HepG2 (cell line): Measurements from ENCODE around the gene LAPTM4A. TPM values are rescaled to one million over a fixed set of nuclear protein-coding genes. Genes with fewer than 3 reads are reported as not detected.
A peak's percentile ranks its signal among the peaks of the same experiment; 100 is the strongest.

Source experiments
- CBX2 ChIP-seq, 2 experiments: fragments of 200-600 bp in 1 of 2; sonication (generic); formaldehyde crosslinking in 1 of 2; IDR thresholded peaks; 2 replicates each; pipeline versions ENCODE4 v1.7.0 to v1.8.1; 2018 to 2022; ENCODE audit warnings: low read depth in 2 of 2, low read length in 1 of 2, mild to moderate bottlenecking in 1 of 2, missing genetic modification reagents in 1 of 2
- KAT8 ChIP-seq: IDR thresholded peaks from 2 replicates; pipeline ENCODE4 v1.6.1; 2016; ENCODE audit warnings: missing genetic modification reagents, missing compliant biosample characterization
- MAFK ChIP-seq, 2 experiments: IDR thresholded peaks in 1 of 2; conservative IDR thresholded peaks in 1 of 2; 2 replicates each; pipeline ENCODE4 v1.6.1; 2011; ENCODE audit warnings: improper control_type of control experiment in 2 of 2, low read length in 2 of 2
- NFIB ChIP-seq: sonication (generic); formaldehyde crosslinking; IDR thresholded peaks from 2 replicates; pipeline ENCODE4 v1.9.0; 2021; ENCODE audit warnings: missing genetic modification reagents, mild to moderate bottlenecking, borderline replicate concordance
- RARG ChIP-seq: sonication (generic); formaldehyde crosslinking; IDR thresholded peaks from 2 replicates; pipeline ENCODE4 v1.4.0; 2020; ENCODE audit warnings: low read depth, mild to moderate bottlenecking, missing genetic modification reagents
- RBM39 ChIP-seq: fragments of 200-400 bp; formaldehyde crosslinking; IDR thresholded peaks from one replicate; pipeline ENCODE4 v1.6.1; 2018; ENCODE audit warnings: antibody characterized with exemption, mild to moderate bottlenecking, low read depth, low read length; ENCODE audit not compliant: poor library complexity, severe bottlenecking
- SMYD3 ChIP-seq: sonication (generic); formaldehyde crosslinking; IDR thresholded peaks from 2 replicates; pipeline ENCODE4 v1.8.1; 2023; ENCODE audit warnings: mild to moderate bottlenecking, missing genetic modification reagents
- SUZ12 ChIP-seq: fragments of 150-350 bp; IDR thresholded peaks from 2 replicates; pipeline ENCODE4 v1.6.1; 2014; ENCODE audit warnings: low read depth, low read length
- ZKSCAN1 ChIP-seq: fragments of 150-350 bp; IDR thresholded peaks from 2 replicates; pipeline ENCODE4 v1.6.1; 2014; ENCODE audit warnings: low read length
- ZMYM3 ChIP-seq: sonication (generic); formaldehyde crosslinking; IDR thresholded peaks from 2 replicates; pipeline ENCODE4 v1.5.1; 2020; ENCODE audit warnings: mild to moderate bottlenecking, missing genetic modification reagents
- ZNF282 ChIP-seq: fragments of 450-650 bp; IDR thresholded peaks from 2 replicates; pipeline ENCODE4 v1.6.1; 2018; ENCODE audit not compliant: partially characterized antibody
- ZNF562 ChIP-seq: sonication (generic); formaldehyde crosslinking; IDR thresholded peaks from 2 replicates; pipeline ENCODE4 v1.8.0; 2022; ENCODE audit warnings: missing genetic modification reagents, borderline replicate concordance
- ZNF644 ChIP-seq: IDR thresholded peaks from 2 replicates; pipeline ENCODE4 v1.6.1; 2016; ENCODE audit warnings: low read depth
- polyA plus RNA-seq, 8 experiments: library from polyadenylated mRNA; depleted of rRNA in 3 of 8; stranded (reverse) in 7 of 8; unstranded in 1 of 8; fragments of >200 nt; fragmentation: Illumina TruSeq in 4 of 8; extraction: Trizol in 4 of 8; gene quantifications; 2 replicates each; pipeline versions ENCODE4 v1.2.1 to v1.2.3, GENCODE V29; 2011 to 2016; ENCODE audit warnings: low read depth in 4 of 8, missing spikeins in 1 of 8, mixed read lengths in 1 of 8; ENCODE audit not compliant: insufficient read depth in 1 of 8
- total RNA-seq, 5 experiments: library from RNA; depleted of rRNA; stranded (reverse); fragments of >200 nt; fragmentation: Illumina TruSeq; extraction: Trizol; gene quantifications; 2 replicates each; pipeline ENCODE4 v1.2.3, GENCODE V29; 2016; ENCODE audit warnings: low read depth in 1 of 5
- TF ChIP-seq, protein P1 (sequence below): sonication (generic); formaldehyde crosslinking; IDR thresholded peaks from 2 replicates; pipeline ENCODE4 v1.5.1; 2020; ENCODE audit warnings: missing genetic modification reagents, mild to moderate bottlenecking, borderline replicate concordance
- TF ChIP-seq, protein P2 (sequence below): sonication (generic); formaldehyde crosslinking; IDR thresholded peaks from 2 replicates; pipeline ENCODE4 v1.5.0; 2020; ENCODE audit warnings: missing genetic modification reagents
- TF ChIP-seq, protein P3 (sequence below): sonication (generic); formaldehyde crosslinking; IDR thresholded peaks from 2 replicates; pipeline ENCODE4 v1.4.0; 2020; ENCODE audit warnings: missing genetic modification reagents
- TF ChIP-seq, protein P4 (sequence below): sonication (generic); formaldehyde crosslinking; IDR thresholded peaks from 2 replicates; pipeline ENCODE4 v1.5.1; 2020; ENCODE audit warnings: mild to moderate bottlenecking, missing genetic modification reagents
- TF ChIP-seq, protein P5 (sequence below): sonication (generic); formaldehyde crosslinking; IDR thresholded peaks from 2 replicates; pipeline ENCODE4 v1.5.0; 2020; ENCODE audit warnings: mild to moderate bottlenecking, missing genetic modification reagents

LAPTM4A gene
- total and polyA plus RNA-seq, 2 of the 13 experiments (the other 11 are each of a cell fraction or from before 2014, with no cell fraction given) = 116 to 558 TPM

DNA sequence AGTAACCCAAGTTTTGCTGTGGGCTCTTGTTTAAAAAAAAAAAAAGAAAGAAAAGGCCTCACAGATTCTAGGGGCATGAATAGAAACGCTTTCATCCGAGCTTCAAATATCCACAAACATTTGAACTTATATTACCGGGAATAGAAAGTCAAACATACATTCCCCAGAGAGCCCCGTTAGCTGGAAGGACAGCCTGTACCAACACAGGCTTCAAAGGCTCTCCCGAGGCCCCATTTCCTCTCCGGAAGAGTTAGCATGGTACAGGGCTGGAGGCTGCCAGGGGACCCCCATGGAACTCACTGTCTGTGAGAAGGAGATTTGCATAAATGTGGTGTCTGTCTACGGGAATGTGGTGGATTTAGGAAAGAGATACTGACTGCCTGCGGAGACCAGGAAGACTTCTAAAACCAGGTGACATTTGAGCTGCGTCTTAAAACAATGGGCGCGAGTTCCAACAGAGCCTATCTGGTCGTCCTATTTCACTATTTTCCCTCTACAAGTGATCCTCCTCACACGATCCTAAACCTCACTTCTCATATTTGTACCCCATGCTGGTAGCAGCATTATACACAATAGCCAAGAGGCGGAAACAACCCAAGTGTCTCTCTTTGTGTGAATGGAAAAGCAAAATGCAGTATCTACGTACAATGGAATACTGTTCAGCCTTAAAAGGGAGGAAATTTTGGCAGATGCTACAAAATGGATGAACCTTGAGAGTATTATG is 38.1 kb downstream of the LAPTM4A start (continued):
- TF ChIP-seq, protein P1, sequence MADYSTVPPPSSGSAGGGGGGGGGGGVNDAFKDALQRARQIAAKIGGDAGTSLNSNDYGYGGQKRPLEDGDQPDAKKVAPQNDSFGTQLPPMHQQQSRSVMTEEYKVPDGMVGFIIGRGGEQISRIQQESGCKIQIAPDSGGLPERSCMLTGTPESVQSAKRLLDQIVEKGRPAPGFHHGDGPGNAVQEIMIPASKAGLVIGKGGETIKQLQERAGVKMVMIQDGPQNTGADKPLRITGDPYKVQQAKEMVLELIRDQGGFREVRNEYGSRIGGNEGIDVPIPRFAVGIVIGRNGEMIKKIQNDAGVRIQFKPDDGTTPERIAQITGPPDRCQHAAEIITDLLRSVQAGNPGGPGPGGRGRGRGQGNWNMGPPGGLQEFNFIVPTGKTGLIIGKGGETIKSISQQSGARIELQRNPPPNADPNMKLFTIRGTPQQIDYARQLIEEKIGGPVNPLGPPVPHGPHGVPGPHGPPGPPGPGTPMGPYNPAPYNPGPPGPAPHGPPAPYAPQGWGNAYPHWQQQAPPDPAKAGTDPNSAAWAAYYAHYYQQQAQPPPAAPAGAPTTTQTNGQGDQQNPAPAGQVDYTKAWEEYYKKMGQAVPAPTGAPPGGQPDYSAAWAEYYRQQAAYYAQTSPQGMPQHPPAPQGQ (CRISPR knock-in tag) = no peak
- TF ChIP-seq, protein P2, sequence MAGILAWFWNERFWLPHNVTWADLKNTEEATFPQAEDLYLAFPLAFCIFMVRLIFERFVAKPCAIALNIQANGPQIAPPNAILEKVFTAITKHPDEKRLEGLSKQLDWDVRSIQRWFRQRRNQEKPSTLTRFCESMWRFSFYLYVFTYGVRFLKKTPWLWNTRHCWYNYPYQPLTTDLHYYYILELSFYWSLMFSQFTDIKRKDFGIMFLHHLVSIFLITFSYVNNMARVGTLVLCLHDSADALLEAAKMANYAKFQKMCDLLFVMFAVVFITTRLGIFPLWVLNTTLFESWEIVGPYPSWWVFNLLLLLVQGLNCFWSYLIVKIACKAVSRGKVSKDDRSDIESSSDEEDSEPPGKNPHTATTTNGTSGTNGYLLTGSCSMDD = no peak
- TF ChIP-seq CBX2 (IDR thresholded peaks at IDR 0.05; ENCODE audit: low read depth, low read length) (no peak), CBX2 (CRISPR knock-in tag; IDR thresholded peaks at IDR 0.05; ENCODE audit: low read depth) (no peak), SUZ12 (no peak), ZNF282 (no peak), NFIB (CRISPR knock-in tag) (no peak), SMYD3 (CRISPR knock-in tag) (no peak), RARG (CRISPR knock-in tag) (no peak), MAFK (conservative IDR thresholded peaks at IDR 0.05 in 1 of 2, IDR thresholded peaks at IDR 0.05 in 1 of 2; ENCODE audit: low read length in 2 of 2) (no peak), ZNF562 (CRISPR knock-in tag) (no peak), KAT8 (CRISPR knock-in tag) (no peak), RBM39 (no peak), ZMYM3 (CRISPR knock-in tag) (no peak), ZNF644 (CRISPR knock-in tag) (no peak), ZKSCAN1 (no peak)
- TF ChIP-seq, protein P3, sequence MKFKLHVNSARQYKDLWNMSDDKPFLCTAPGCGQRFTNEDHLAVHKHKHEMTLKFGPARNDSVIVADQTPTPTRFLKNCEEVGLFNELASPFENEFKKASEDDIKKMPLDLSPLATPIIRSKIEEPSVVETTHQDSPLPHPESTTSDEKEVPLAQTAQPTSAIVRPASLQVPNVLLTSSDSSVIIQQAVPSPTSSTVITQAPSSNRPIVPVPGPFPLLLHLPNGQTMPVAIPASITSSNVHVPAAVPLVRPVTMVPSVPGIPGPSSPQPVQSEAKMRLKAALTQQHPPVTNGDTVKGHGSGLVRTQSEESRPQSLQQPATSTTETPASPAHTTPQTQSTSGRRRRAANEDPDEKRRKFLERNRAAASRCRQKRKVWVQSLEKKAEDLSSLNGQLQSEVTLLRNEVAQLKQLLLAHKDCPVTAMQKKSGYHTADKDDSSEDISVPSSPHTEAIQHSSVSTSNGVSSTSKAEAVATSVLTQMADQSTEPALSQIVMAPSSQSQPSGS (CRISPR knock-in tag) = no peak
- TF ChIP-seq, protein P4, sequence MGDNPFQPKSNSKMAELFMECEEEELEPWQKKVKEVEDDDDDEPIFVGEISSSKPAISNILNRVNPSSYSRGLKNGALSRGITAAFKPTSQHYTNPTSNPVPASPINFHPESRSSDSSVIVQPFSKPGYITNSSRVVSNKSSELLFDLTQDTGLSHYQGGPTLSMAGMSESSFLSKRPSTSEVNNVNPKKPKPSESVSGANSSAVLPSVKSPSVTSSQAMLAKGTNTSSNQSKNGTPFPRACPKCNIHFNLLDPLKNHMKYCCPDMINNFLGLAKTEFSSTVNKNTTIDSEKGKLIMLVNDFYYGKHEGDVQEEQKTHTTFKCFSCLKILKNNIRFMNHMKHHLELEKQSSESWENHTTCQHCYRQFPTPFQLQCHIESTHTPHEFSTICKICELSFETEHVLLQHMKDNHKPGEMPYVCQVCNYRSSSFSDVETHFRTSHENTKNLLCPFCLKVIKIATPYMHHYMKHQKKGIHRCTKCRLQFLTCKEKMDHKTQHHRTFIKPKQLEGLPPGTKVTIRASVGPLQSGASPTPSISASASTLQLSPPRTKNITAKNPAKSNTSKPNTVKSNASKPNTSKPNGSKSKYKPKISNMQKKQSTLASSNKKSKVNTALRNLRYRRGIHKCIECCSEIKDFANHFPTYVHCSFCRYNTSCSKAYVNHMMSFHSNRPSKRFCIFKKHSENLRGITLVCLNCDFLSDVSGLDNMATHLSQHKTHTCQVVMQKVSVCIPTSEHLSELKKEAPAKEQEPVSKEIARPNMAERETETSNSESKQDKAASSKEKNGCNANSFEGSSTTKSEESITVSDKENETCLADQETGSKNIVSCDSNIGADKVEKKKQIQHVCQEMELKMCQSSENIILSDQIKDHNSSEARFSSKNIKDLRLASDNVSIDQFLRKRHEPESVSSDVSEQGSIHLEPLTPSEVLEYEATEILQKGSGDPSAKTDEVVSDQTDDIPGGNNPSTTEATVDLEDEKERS (CRISPR knock-in tag) = peak; percentile 71; the same call in 1 of the 2 replicates
- TF ChIP-seq, protein P5, sequence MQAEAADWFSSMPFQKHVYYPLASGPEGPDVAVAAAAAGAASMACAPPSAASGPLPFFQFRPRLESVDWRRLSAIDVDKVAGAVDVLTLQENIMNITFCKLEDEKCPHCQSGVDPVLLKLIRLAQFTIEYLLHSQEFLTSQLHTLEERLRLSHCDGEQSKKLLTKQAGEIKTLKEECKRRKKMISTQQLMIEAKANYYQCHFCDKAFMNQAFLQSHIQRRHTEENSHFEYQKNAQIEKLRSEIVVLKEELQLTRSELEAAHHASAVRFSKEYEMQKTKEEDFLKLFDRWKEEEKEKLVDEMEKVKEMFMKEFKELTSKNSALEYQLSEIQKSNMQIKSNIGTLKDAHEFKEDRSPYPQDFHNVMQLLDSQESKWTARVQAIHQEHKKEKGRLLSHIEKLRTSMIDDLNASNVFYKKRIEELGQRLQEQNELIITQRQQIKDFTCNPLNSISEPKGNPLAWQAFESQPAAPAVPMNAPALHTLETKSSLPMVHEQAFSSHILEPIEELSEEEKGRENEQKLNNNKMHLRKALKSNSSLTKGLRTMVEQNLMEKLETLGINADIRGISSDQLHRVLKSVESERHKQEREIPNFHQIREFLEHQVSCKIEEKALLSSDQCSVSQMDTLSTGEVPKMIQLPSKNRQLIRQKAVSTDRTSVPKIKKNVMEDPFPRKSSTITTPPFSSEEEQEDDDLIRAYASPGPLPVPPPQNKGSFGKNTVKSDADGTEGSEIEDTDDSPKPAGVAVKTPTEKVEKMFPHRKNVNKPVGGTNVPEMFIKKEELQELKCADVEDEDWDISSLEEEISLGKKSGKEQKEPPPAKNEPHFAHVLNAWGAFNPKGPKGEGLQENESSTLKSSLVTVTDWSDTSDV = no peak
